ENCODE measurements around the gene IKZF3. TPM values are rescaled to one million over a fixed set of nuclear protein-coding genes. Genes with fewer than 3 reads are reported as not detected.

Gene IKZF3
- total and polyA plus RNA-seq, 4 donors: 1.0 to 3.9 (median 2.6) TPM

- H3K9me3 ChIP-seq (ENCODE audit: control insufficient read depth in 4 of 4, insufficient read depth in 3 of 4, low read length in 3 of 4): no peaks in the 10 kb centered on the region
- ATAC-seq (ENCODE audit: insufficient read depth, low FRiP score) (no peak), DNase-seq (no peak)
- no peak overlapping the region for H3K4me3 ChIP-seq
- no peak overlapping the region for H3K9ac ChIP-seq (ENCODE audit: insufficient read depth in 1 of 2, low read length in 2 of 2)
- 47 to 48% methylated on average over 11 of the region's 11 CpGs for WGBS, 2 donors
- H3K27me3 ChIP-seq (ENCODE audit: control insufficient read depth in 3 of 3, insufficient read depth in 3 of 3, low read length in 2 of 3): peaks cover 0 to 10% (median 3%) of the 10 kb centered on the region in 3 donors
- no peak overlapping the region for H3K27ac ChIP-seq (ENCODE audit: low read depth in 1 of 2, low read length in 1 of 2)
- H3K36me3 ChIP-seq (ENCODE audit: control insufficient read depth in 4 of 4, insufficient read depth in 4 of 4, low read length in 4 of 4): no peaks in the 10 kb centered on the region
- TF ChIP-seq CTCF (IDR thresholded peaks at IDR 0.05; ENCODE audit: control extremely low read depth, extremely low read depth): no peak
- H3K4me1 ChIP-seq (ENCODE audit: control insufficient read depth in 5 of 5, insufficient read depth in 5 of 5, low read length in 5 of 5): peaks cover 0 to 4% (median 0%) of the 10 kb centered on the region in 5 donors
Observed at GRCh38 chr17:39777534-39778365, 86.4 kb downstream of the IKZF3 start.

GRCh38 chr17:39776252-39776651, 87.9 kb downstream of the IKZF3 start:
- Histone ChIP-seq H3K4me1 (ENCODE audit: control insufficient read depth in 5 of 5, insufficient read depth in 5 of 5, low read length in 5 of 5) (peaks cover 0 to 2% (median 0%) of the 10 kb centered on the region in 5 donors), H3K9me3 (ENCODE audit: control insufficient read depth in 4 of 4, insufficient read depth in 3 of 4, low read length in 3 of 4) (no peaks in the 10 kb centered on the region), H3K9ac (ENCODE audit: insufficient read depth in 1 of 2, low read length in 2 of 2) (no peak overlapping the region), H3K27ac (ENCODE audit: low read depth in 1 of 2, low read length in 1 of 2) (no peak overlapping the region), H3K4me3 (no peak overlapping the region), H3K27me3 (ENCODE audit: control insufficient read depth in 3 of 3, insufficient read depth in 3 of 3, low read length in 2 of 3) (peaks cover 0 to 3% (median 3%) of the 10 kb centered on the region in 3 donors), H3K36me3 (ENCODE audit: control insufficient read depth in 4 of 4, insufficient read depth in 4 of 4, low read length in 4 of 4) (no peaks in the 10 kb centered on the region)
- DNase-seq: no peak
- ATAC-seq (ENCODE audit: insufficient read depth, low FRiP score): no peak
- TF ChIP-seq CTCF (IDR thresholded peaks at IDR 0.05; ENCODE audit: control extremely low read depth, extremely low read depth): no peak

- 79 to 87% methylated on average over 2 of the region's 2 CpGs for WGBS, 2 donors
- no peak overlapping the region for H3K4me3 ChIP-seq
- no peaks in the 10 kb centered on the region for H3K4me1 ChIP-seq (ENCODE audit: control insufficient read depth in 5 of 5, insufficient read depth in 5 of 5, low read length in 5 of 5)
- H3K27me3 ChIP-seq (ENCODE audit: control insufficient read depth in 3 of 3, insufficient read depth in 3 of 3, low read length in 2 of 3): peaks cover 0 to 3% (median 3%) of the 10 kb centered on the region in 3 donors
- no peaks in the 10 kb centered on the region for H3K9me3 ChIP-seq (ENCODE audit: control insufficient read depth in 4 of 4, insufficient read depth in 3 of 4, low read length in 3 of 4)
- H3K27ac ChIP-seq (ENCODE audit: low read depth in 1 of 2, low read length in 1 of 2): no peak overlapping the region
- no peaks in the 10 kb centered on the region for H3K36me3 ChIP-seq (ENCODE audit: control insufficient read depth in 4 of 4, insufficient read depth in 4 of 4, low read length in 4 of 4)
- no peak for TF ChIP-seq CTCF (IDR thresholded peaks at IDR 0.05; ENCODE audit: control extremely low read depth, extremely low read depth)
- no peak for ATAC-seq (ENCODE audit: insufficient read depth, low FRiP score)
- DNase-seq: no peak
- H3K9ac ChIP-seq (ENCODE audit: insufficient read depth in 1 of 2, low read length in 2 of 2): no peak overlapping the region
Observed at GRCh38 chr17:39775031-39775430, 89.1 kb downstream of the IKZF3 start.
